GM12878 (cell line): ENCODE data around the gene GRIPAP1. TPM values are rescaled to one million over a fixed set of nuclear protein-coding genes. Genes with fewer than 3 reads are reported as not detected.

Experiments
- ATAC-seq: fragments of 200-7000 bp; cut with Tn5 transposase; 3 replicates; pipeline ENCODE4 v1.9.1; 2020; ENCODE audit warnings: mild to moderate bottlenecking, moderate library complexity
- BruUV-seq: library from RNA; stranded (reverse); fragments of 400-500 nt; replicated peaks from 2 replicates; lab custom pipeline; 2021; lab: Mats Ljungman, UMichigan
- CTCF ChIA-PET: fragments of 300-600 bp; sonication (Branson Sonifier 250); formaldehyde crosslinking; extraction: SDS; loops from one replicate; lab custom pipeline; 2021; ENCODE audit warnings: inconsistent platforms; lab: Yijun Ruan, JAX
- POLR2A ChIA-PET: fragments of 350-600 bp; formaldehyde crosslinking; extraction: SDS; loops from one replicate; lab custom pipeline; 2021; ENCODE audit warnings: inconsistent platforms; lab: Charles Lee
- RAD21 ChIA-PET: fragments of 300-600 bp; sonication (Branson Sonifier 250); formaldehyde crosslinking; loops from one replicate; lab custom pipeline; 2023; ENCODE audit warnings: antibody characterized with exemption; ENCODE audit not compliant: unreplicated experiment; lab: Charles Lee
- SMC1A ChIA-PET: fragments of 300-600 bp; sonication (Branson Sonifier 250); formaldehyde crosslinking; loops from one replicate; lab custom pipeline; 2023; ENCODE audit not compliant: unreplicated experiment, uncharacterized antibody; lab: Charles Lee
- DNase-seq: peaks from one replicate; pipeline ENCODE4 v3.0.0-alpha.2; 2011; ENCODE audit warnings: low read depth, low spot score
- FAIRE-seq: peaks from 3 replicates; lab custom pipeline; 2011; peaks lifted over from hg19 to GRCh38; lab: Jason Lieb, UNC
- H2AFZ ChIP-seq: 2 replicates; pipeline ENCODE4 v1.6.0; 2011; ENCODE audit warnings: low read depth, low read length, control low read depth; ENCODE audit not compliant: control insufficient read depth
- H3K27ac ChIP-seq: 2 replicates; pipeline ENCODE4 v1.5.1; 2011; ENCODE audit warnings: control low read depth; ENCODE audit not compliant: control insufficient read depth, insufficient read depth
- H3K27me3 ChIP-seq, 2 experiments: replicated peaks in 1 of 2; 2 replicates each; pipeline versions ENCODE4 v1.6.0 to v1.6.1; 2011; ENCODE audit warnings: low read length in 1 of 2; ENCODE audit not compliant: control insufficient read depth in 2 of 2, insufficient read depth in 2 of 2
- H3K36me3 ChIP-seq, 2 experiments: 2 replicates each; pipeline ENCODE4 v1.5.1; 2011; ENCODE audit warnings: low read length in 1 of 2; ENCODE audit not compliant: control insufficient read depth in 2 of 2, insufficient read depth in 2 of 2
- H3K4me1 ChIP-seq: 2 replicates; pipeline ENCODE4 v1.6.1; 2011; ENCODE audit warnings: mild to moderate bottlenecking, low read length, moderate library complexity, mixed read lengths; ENCODE audit not compliant: control insufficient read depth, insufficient read depth
- H3K4me2 ChIP-seq: 2 replicates; pipeline ENCODE4 v1.6.0; 2011; ENCODE audit warnings: control low read depth; ENCODE audit not compliant: control insufficient read depth, insufficient read depth
- H3K4me3 ChIP-seq: fragments of 200-600 bp; sonication (generic); 2 replicates; pipeline ENCODE4 v1.5.1; 2016
- H3K79me2 ChIP-seq: 2 replicates; pipeline ENCODE4 v1.6.0; 2011; ENCODE audit warnings: low read length; ENCODE audit not compliant: control insufficient read depth, insufficient read depth
- H3K9ac ChIP-seq: 2 replicates; pipeline ENCODE4 v1.8.0; 2011; ENCODE audit warnings: low read length, control low read depth, mixed read lengths; ENCODE audit not compliant: control insufficient read depth, insufficient read depth
- H3K9me3 ChIP-seq: replicated peaks from 3 replicates; pipeline ENCODE4 v1.5.1; 2011; ENCODE audit warnings: mild to moderate bottlenecking, low read length; ENCODE audit not compliant: control insufficient read depth, insufficient read depth
- H4K20me1 ChIP-seq: 2 replicates; pipeline ENCODE4 v1.6.0; 2011; ENCODE audit not compliant: control insufficient read depth, insufficient read depth
- CBX3 ChIP-seq: fragments of 200-600 bp; sonication (generic); IDR thresholded peaks from 2 replicates; pipeline ENCODE4 v1.6.1; 2016; ENCODE audit warnings: low read depth, borderline replicate concordance
- CEBPB ChIP-seq, 2 experiments: fragments of 150-350 bp in 1 of 2; IDR thresholded peaks; 2 replicates each; pipeline ENCODE4 v1.6.1; 2012 to 2014; ENCODE audit warnings: low read depth in 2 of 2, low read length in 2 of 2, borderline replicate concordance in 1 of 2, inconsistent platforms in 1 of 2
- ESRRA ChIP-seq: IDR thresholded peaks from 2 replicates; pipeline ENCODE4 v1.6.1; 2012; ENCODE audit warnings: mild to moderate bottlenecking, low read length, improper control_type of control experiment
- HCFC1 ChIP-seq: fragments of 150-350 bp; IDR thresholded peaks from 2 replicates; pipeline ENCODE4 v1.6.1; 2014; ENCODE audit warnings: low read length
- IKZF1 ChIP-seq: fragments of 450-650 bp; conservative IDR thresholded peaks from 2 replicates; pipeline ENCODE4 v1.6.1; 2017; ENCODE audit warnings: antibody characterized with exemption, mild to moderate bottlenecking
- MYB ChIP-seq: fragments of 150-350 bp; IDR thresholded peaks from 2 replicates; pipeline ENCODE4 v1.6.1; 2014; ENCODE audit warnings: mild to moderate bottlenecking, low read depth, low read length, borderline replicate concordance
- NKRF ChIP-seq: fragments of 450-650 bp; conservative IDR thresholded peaks from 2 replicates; pipeline ENCODE4 v1.6.1; 2017; ENCODE audit warnings: mild to moderate bottlenecking, moderate library complexity
- NR2C1 ChIP-seq: fragments of 450-650 bp; IDR thresholded peaks from 2 replicates; pipeline ENCODE4 v1.6.1; 2017; ENCODE audit warnings: antibody characterized with exemption, mild to moderate bottlenecking, moderate library complexity
- PKNOX1 ChIP-seq: fragments of 450-650 bp; IDR thresholded peaks from 2 replicates; pipeline ENCODE4 v1.6.1; 2016; ENCODE audit warnings: mild to moderate bottlenecking
- SIX5 ChIP-seq: IDR thresholded peaks from 2 replicates; pipeline ENCODE4 v1.6.1; 2011; ENCODE audit warnings: mild to moderate bottlenecking, low read depth, low read length, moderate library complexity; ENCODE audit not compliant: severe bottlenecking
- YY1 ChIP-seq: IDR thresholded peaks from 2 replicates; pipeline ENCODE4 v1.6.1; 2011; ENCODE audit warnings: low read depth, mild to moderate bottlenecking, low read length
- ZNF687 ChIP-seq: fragments of 450-650 bp; IDR thresholded peaks from 2 replicates; pipeline ENCODE4 v1.6.1; 2017; ENCODE audit warnings: mild to moderate bottlenecking, moderate library complexity
- WGBS: methylation state at CpG from one replicate; pipeline ENCODE4 v1.1.6; 2016; ENCODE audit warnings: low lambda C conversion rate; ENCODE audit not compliant: insufficient replicate concordance, insufficient coverage; ENCODE audit errors: missing lambda C conversion rate; 5-methylcytosine and 5-hydroxymethylcytosine counted together
- in situ Hi-C: fragments of 300-500 bp; cut with MboI; formaldehyde crosslinking; loops from 9 replicates; pipeline ENCODE4 v1.14.3; 2018; ENCODE audit warnings: mixed read lengths
- intact Hi-C: fragments of 100-400 bp; cut with micrococcal nuclease; formaldehyde crosslinking; loops from one replicate; pipeline ENCODE4 v1.14.2; 2022; ENCODE audit not compliant: unreplicated experiment
- polyA plus RNA-seq, 11 experiments: library from polyadenylated mRNA; depleted of rRNA in 4 of 11; unstranded in 6 of 11; stranded (reverse) in 5 of 11; fragments of >200 nt; fragmentation: Nextera tagmentation in 4 of 11; fragmentation: Illumina TruSeq in 1 of 11; extraction: Ambion mirVana in 4 of 11; extraction: Trizol in 1 of 11; gene quantifications; 1 replicate in 1 of 11; 2 replicates in 10 of 11; pipeline versions ENCODE4 v1.2.1 to v1.2.3, GENCODE V29; 2011 to 2016; ENCODE audit warnings: inconsistent platforms in 2 of 11, missing spikeins in 2 of 11, low read depth in 1 of 11
- total RNA-seq, 4 experiments: library from RNA; depleted of rRNA in 3 of 4; stranded (reverse); fragments of >200 nt in 3 of 4; fragmentation: Illumina TruSeq in 1 of 4; extraction: Trizol in 1 of 4; gene quantifications; 2 replicates each; pipeline versions ENCODE4 v1.2.1 to v1.2.3, GENCODE V29; 2013 to 2021

GRIPAP1 gene
- total and polyA plus RNA-seq, 10 of the 15 experiments (the other 5 are each of a cell fraction or from before 2014, with no cell fraction given), result 4.2 to 44.7 (median 25.8) TPM

GRCh38 chrX:48957477-48957826 lies 44.6 kb downstream of the GRIPAP1 start, which contains the start of gene OTUD5:
OTUD5 (minus strand) TSS chrX:48957607; CDS start chrX:48957570, 37 bp downstream.
- TF ChIP-seq SIX5 (peak; percentile 15), NKRF (peak; percentile 18; the same call in 1 of the 2 replicates), HCFC1 (peak; percentile 47), YY1 (peak; percentile 74), ESRRA (no peak), CEBPB (IDR thresholded peaks at IDR 0.05; ENCODE audit: borderline replicate concordance in 1 of 2, low read depth in 2 of 2, low read length in 2 of 2) (no peak), PKNOX1 (no peak), MYB (no peak), ZNF687 (peak; percentile 82), NR2C1 (peak; percentile 54; the same call in 1 of the 2 replicates), CBX3 (no peak), IKZF1 (0 out of 2 replicates have a peak, but pooled peaks have one; percentile 5)
- TF ChIP-seq, all 136 proteins: peak for 7
- H3K27me3 ChIP-seq, result no peaks in the 10 kb centered on the region
- H2AFZ ChIP-seq, result peak within 1 kb of the TSS; percentile 51
- ChIA-PET POLR2A (interaction anchor here (1.0 to 1.9 kb wide), 4 partner anchors 14 to 156 kb away, joined by 3 to 23 read pairs (median 6); partner anchors contain the start of genes HDAC6, KCND1 and TFE3), SMC1A (interaction anchor here (2.8 kb wide), 1 partner anchor 21 kb away, joined by 7 read pairs; no protein-coding TSS in a partner anchor), CTCF (interaction anchor here (1.2 kb wide), 1 partner anchor 85 kb away, joined by 5 read pairs; the partner anchor contains the start of gene TFE3), RAD21 (interaction anchor here (1.0 to 2.5 kb wide), 2 partner anchors 85 to 206 kb away, joined by 3 to 13 read pairs; no protein-coding TSS in a partner anchor)
- in situ Hi-C loops, result no loop called here
- BruUV-seq, result no TSS peak
- H3K36me3 ChIP-seq, result no peaks in the 10 kb centered on the region
- peak within 1 kb of the TSS; percentile 79 for H3K4me3 ChIP-seq
- no peaks in the 10 kb centered on the region; the same call in 2 of the 3 replicates for H3K9me3 ChIP-seq
- FAIRE-seq (no peak), DNase-seq (no peak), ATAC-seq (peak; percentile 50)
- H3K4me2 ChIP-seq, result peak within 1 kb of the TSS; percentile 87
- H3K4me1 ChIP-seq, result peaks cover 7% of the 10 kb centered on the region
- intact Hi-C loops, result loop anchor here (5.0 kb wide), 2 partner anchors 40 to 155 kb away; partner anchors contain the start of genes HDAC6 and PIM2
- H3K79me2 ChIP-seq, result peaks cover 40% of the 10 kb centered on the region
- peak within 1 kb of the TSS; percentile 92 for H3K27ac ChIP-seq
- peak within 1 kb of the TSS; percentile 82 for H3K9ac ChIP-seq
- no peaks in the 10 kb centered on the region; the same call in 1 of the 2 replicates for H4K20me1 ChIP-seq
- WGBS, result 63% methylated on average over 20 of the region's 53 CpGs
